ENCODE data around the gene WHRN. TPM values are rescaled to one million over a fixed set of nuclear protein-coding genes. Genes with fewer than 3 reads are reported as not detected.

Gene WHRN
- total RNA-seq, 1 donor from 2014 or later, result 11.9 TPM

GRCh38 chr9:114465906-114466900 is 39.1 kb downstream of the WHRN start:
- Mint-ChIP-seq H3K4me1 (ENCODE audit: low read depth) (no peaks in the 10 kb centered on the region), H3K4me3 (ENCODE audit: low read depth) (no peak overlapping the region), H3K9me3 (ENCODE audit: low read depth) (no peaks in the 10 kb centered on the region), H3K27me3 (no peaks in the 10 kb centered on the region), H3K27ac (no peak overlapping the region), H3K36me3 (ENCODE audit: insufficient read depth) (peaks cover 4% of the 10 kb centered on the region)
- no peak for DNase-seq (ENCODE audit: low spot score, unreplicated experiment)
- no peak for TF ChIP-seq CTCF (IDR thresholded peaks at IDR 0.05; ENCODE audit: unreplicated experiment)

GRCh38 chr9:114465417-114465816 is 39.9 kb downstream of the WHRN start:
- H3K9me3 Mint-ChIP-seq (ENCODE audit: low read depth), result no peaks in the 10 kb centered on the region
- no peak overlapping the region for H3K27ac Mint-ChIP-seq

GRCh38 chr9:114464281-114465051 is 40.8 kb downstream of the WHRN start:
- no peak overlapping the region for H3K27ac Mint-ChIP-seq
- peaks cover 7% of the 10 kb centered on the region for H3K4me1 Mint-ChIP-seq (ENCODE audit: low read depth)
- H3K9me3 Mint-ChIP-seq (ENCODE audit: low read depth), result no peaks in the 10 kb centered on the region
- H3K4me3 Mint-ChIP-seq (ENCODE audit: low read depth), result no peak overlapping the region
- no peak for DNase-seq (ENCODE audit: low spot score, unreplicated experiment)
- H3K36me3 Mint-ChIP-seq (ENCODE audit: insufficient read depth), result peaks cover 3% of the 10 kb centered on the region
- H3K27me3 Mint-ChIP-seq, result no peaks in the 10 kb centered on the region
- TF ChIP-seq CTCF (IDR thresholded peaks at IDR 0.05; ENCODE audit: unreplicated experiment), result no peak

More at GRCh38 chr9:114465417-114465816, 39.9 kb downstream of the WHRN start:
- peaks cover 4% of the 10 kb centered on the region for H3K36me3 Mint-ChIP-seq (ENCODE audit: insufficient read depth)
- no peak overlapping the region for H3K4me3 Mint-ChIP-seq (ENCODE audit: low read depth)
- peaks cover 3% of the 10 kb centered on the region for H3K4me1 Mint-ChIP-seq (ENCODE audit: low read depth)
- H3K27me3 Mint-ChIP-seq, result no peaks in the 10 kb centered on the region
- TF ChIP-seq CTCF (IDR thresholded peaks at IDR 0.05; ENCODE audit: unreplicated experiment), result no peak
- DNase-seq (ENCODE audit: low spot score, unreplicated experiment), result no peak

- DNase-seq (ENCODE audit: low spot score, unreplicated experiment), result no peak
- Mint-ChIP-seq H3K4me3 (ENCODE audit: low read depth) (no peak overlapping the region), H3K36me3 (ENCODE audit: insufficient read depth) (peaks cover 3% of the 10 kb centered on the region), H3K4me1 (ENCODE audit: low read depth) (peaks cover 7% of the 10 kb centered on the region), H3K27me3 (no peaks in the 10 kb centered on the region), H3K27ac (no peak overlapping the region), H3K9me3 (ENCODE audit: low read depth) (no peaks in the 10 kb centered on the region)
- no peak for TF ChIP-seq CTCF (IDR thresholded peaks at IDR 0.05; ENCODE audit: unreplicated experiment)
Observed at GRCh38 chr9:114462791-114463190, 42.5 kb downstream of the WHRN start.

GRCh38 chr9:114461468-114461867 is 43.8 kb downstream of the WHRN start:
- TF ChIP-seq CTCF (IDR thresholded peaks at IDR 0.05; ENCODE audit: unreplicated experiment), result no peak
- Mint-ChIP-seq H3K27ac (no peak overlapping the region), H3K4me3 (ENCODE audit: low read depth) (no peak overlapping the region), H3K4me1 (ENCODE audit: low read depth) (peaks cover 7% of the 10 kb centered on the region), H3K9me3 (ENCODE audit: low read depth) (no peaks in the 10 kb centered on the region), H3K27me3 (no peaks in the 10 kb centered on the region), H3K36me3 (ENCODE audit: insufficient read depth) (peaks cover 3% of the 10 kb centered on the region)
- no peak for DNase-seq (ENCODE audit: low spot score, unreplicated experiment)
